HepG2 (cell line): Measurements from ENCODE around the gene KCNT1. TPM values are rescaled to one million over a fixed set of nuclear protein-coding genes. Genes with fewer than 3 reads are reported as not detected.
A peak's percentile ranks its signal among the peaks of the same experiment; 100 is the strongest.

ENCODE experiments used
- ATAC-seq: fragments of 200-7000 bp; cut with Tn5 transposase; 3 replicates; pipeline ENCODE4 v1.9.1; 2020; ENCODE audit warnings: mild to moderate bottlenecking, moderate library complexity
- BruUV-seq: library from RNA; stranded (reverse); fragments of 400-500 nt; replicated peaks from 2 replicates; lab custom pipeline; 2021; lab: Mats Ljungman, UMichigan
- CTCF ChIA-PET: fragments of 300-600 bp; formaldehyde crosslinking; extraction: SDS; loops from one replicate; lab custom pipeline; 2021; ENCODE audit warnings: low total read pairs, inconsistent platforms, low intra/inter-chr PET ratio; lab: Yijun Ruan, JAX
- POLR2A ChIA-PET: fragments of 350-600 bp; sonication (Branson Sonifier 250); formaldehyde crosslinking; loops from one replicate; lab custom pipeline; 2020; ENCODE audit warnings: antibody characterized with exemption, inconsistent platforms; lab: Yijun Ruan, JAX
- DNase-seq: peaks from one replicate; pipeline ENCODE4 v3.0.0-alpha.2; 2015; ENCODE audit warnings: low spot score
- FAIRE-seq: peaks from 3 replicates; lab custom pipeline; 2011; peaks lifted over from hg19 to GRCh38; lab: Jason Lieb, UNC
- H2AFZ ChIP-seq: one replicate; pipeline ENCODE4 v1.6.1; 2011; ENCODE audit warnings: low read length, inconsistent platforms
- H3K27ac ChIP-seq: fragments of 300-600 bp; 3 replicates; pipeline ENCODE4 v1.8.0; 2011; ENCODE audit warnings: mixed run types, mild to moderate bottlenecking, mixed read lengths, low read length, inconsistent platforms; ENCODE audit not compliant: insufficient read depth; ENCODE audit errors: extremely low read length
- H3K27me3 ChIP-seq, 2 experiments: fragments of 200-600 bp in 1 of 2; 2 replicates in 1 of 2; 3 replicates in 1 of 2; pipeline versions ENCODE4 v1.6.0 to v1.8.0; 2011; ENCODE audit warnings: low read length in 2 of 2, mild to moderate bottlenecking in 2 of 2, moderate library complexity in 2 of 2, inconsistent platforms in 1 of 2; ENCODE audit not compliant: insufficient read depth in 2 of 2, control insufficient read depth in 1 of 2
- H3K36me3 ChIP-seq, 2 experiments: fragments of 200-600 bp in 1 of 2; replicated peaks in 1 of 2; 2 replicates in 1 of 2; 3 replicates in 1 of 2; pipeline versions ENCODE4 v1.5.1 to v1.8.0; 2011; ENCODE audit warnings: low read length in 2 of 2, inconsistent platforms in 1 of 2; ENCODE audit not compliant: insufficient read depth in 2 of 2, control insufficient read depth in 1 of 2
- H3K4me1 ChIP-seq: 2 replicates; pipeline ENCODE4 v1.5.1; 2012; ENCODE audit warnings: low read length, inconsistent platforms; ENCODE audit not compliant: insufficient read depth
- H3K4me2 ChIP-seq: 2 replicates; pipeline ENCODE4 v1.6.0; 2011; ENCODE audit warnings: low read depth, low read length, inconsistent platforms
- H3K4me3 ChIP-seq, 3 experiments: fragments of 200-600 bp in 1 of 3; sonication (generic), shearing (Covaris generic) in 1 of 3; replicated peaks in 1 of 3; 2 replicates each; pipeline ENCODE4 v1.5.1; 2011 to 2016; ENCODE audit warnings: low read length in 3 of 3, inconsistent platforms in 2 of 3, low read depth in 2 of 3, mild to moderate bottlenecking in 2 of 3, control low read depth in 1 of 3, mixed read lengths in 1 of 3; ENCODE audit not compliant: insufficient read depth in 1 of 3
- H3K79me2 ChIP-seq: one replicate; pipeline ENCODE4 v1.6.1; 2011; ENCODE audit warnings: low read length, inconsistent platforms; ENCODE audit not compliant: insufficient read depth
- H3K9ac ChIP-seq: 2 replicates; pipeline ENCODE4 v1.6.0; 2011; ENCODE audit warnings: mild to moderate bottlenecking, low read depth, low read length, inconsistent platforms; ENCODE audit not compliant: insufficient read depth
- H3K9me3 ChIP-seq: 2 replicates; pipeline ENCODE4 v1.5.1; 2012; ENCODE audit warnings: mild to moderate bottlenecking, low read length
- H4K20me1 ChIP-seq: 2 replicates; pipeline ENCODE4 v1.6.0; 2011; ENCODE audit warnings: inconsistent platforms, mild to moderate bottlenecking, low read length, moderate library complexity; ENCODE audit not compliant: insufficient read depth
- ARID2 ChIP-seq: sonication (generic); formaldehyde crosslinking; IDR thresholded peaks from 2 replicates; pipeline ENCODE4 v1.8.1; 2022; ENCODE audit warnings: mild to moderate bottlenecking, missing genetic modification reagents, borderline replicate concordance
- ATF7 ChIP-seq, 2 experiments: fragments of 450-650 bp in 1 of 2; sonication (generic) in 1 of 2; formaldehyde crosslinking in 1 of 2; IDR thresholded peaks; 2 replicates each; pipeline versions ENCODE4 v1.4.0 to v1.6.1; 2016 to 2020; ENCODE audit warnings: antibody characterized with exemption in 1 of 2, mild to moderate bottlenecking in 1 of 2, missing genetic modification reagents in 1 of 2
- CREB1 ChIP-seq, 2 experiments: fragments of 450-650 bp in 1 of 2; IDR thresholded peaks; 2 replicates each; pipeline ENCODE4 v1.6.1; 2016 to 2017; ENCODE audit warnings: control low read depth in 1 of 2, mild to moderate bottlenecking in 1 of 2, missing compliant biosample characterization in 1 of 2, missing genetic modification characterization in 1 of 2
- ELF1 ChIP-seq: sonication (generic); formaldehyde crosslinking; IDR thresholded peaks from 2 replicates; pipeline ENCODE4 v1.4.0; 2020; ENCODE audit warnings: missing genetic modification reagents
- GATAD1 ChIP-seq: IDR thresholded peaks from 2 replicates; pipeline ENCODE4 v1.6.1; 2016; ENCODE audit warnings: missing genetic modification reagents, missing compliant biosample characterization
- MED8 ChIP-seq: sonication (generic); formaldehyde crosslinking; IDR thresholded peaks from 2 replicates; pipeline ENCODE4 v1.8.1; 2023; ENCODE audit warnings: mild to moderate bottlenecking, missing genetic modification reagents; ENCODE audit not compliant: insufficient replicate concordance
- ZBTB3 ChIP-seq: sonication (generic); formaldehyde crosslinking; IDR thresholded peaks from 2 replicates; pipeline ENCODE4 v1.4.0; 2020; ENCODE audit warnings: low read depth, mild to moderate bottlenecking, moderate library complexity, missing genetic modification reagents, borderline replicate concordance
- WGBS: methylation state at CpG from one replicate; pipeline ENCODE4 v1.1.6; 2017; ENCODE audit warnings: low lambda C conversion rate; 5-methylcytosine and 5-hydroxymethylcytosine counted together
- in situ Hi-C: cut with HindIII; loops from 2 replicates; pipeline ENCODE4 v1.10.0; 2017; ENCODE audit warnings: low pct_unique_long_range_greater_than_20kb; ENCODE audit not compliant: extremely low pct_ligation_motif_present
- intact Hi-C: fragments of 100-400 bp; cut with micrococcal nuclease; formaldehyde crosslinking; loops from one replicate; pipeline ENCODE4 v1.10.0; 2022; ENCODE audit not compliant: unreplicated experiment
- polyA plus RNA-seq, 8 experiments: library from polyadenylated mRNA; depleted of rRNA in 3 of 8; stranded (reverse) in 7 of 8; unstranded in 1 of 8; fragments of >200 nt; fragmentation: Illumina TruSeq in 4 of 8; extraction: Trizol in 4 of 8; gene quantifications; 2 replicates each; pipeline versions ENCODE4 v1.2.1 to v1.2.3, GENCODE V29; 2011 to 2016; ENCODE audit warnings: low read depth in 4 of 8, missing spikeins in 1 of 8, mixed read lengths in 1 of 8; ENCODE audit not compliant: insufficient read depth in 1 of 8
- total RNA-seq, 5 experiments: library from RNA; depleted of rRNA; stranded (reverse); fragments of >200 nt; fragmentation: Illumina TruSeq; extraction: Trizol; gene quantifications; 2 replicates each; pipeline ENCODE4 v1.2.3, GENCODE V29; 2016; ENCODE audit warnings: low read depth in 1 of 5
- TF ChIP-seq, protein P1 (sequence below): sonication (generic); formaldehyde crosslinking; IDR thresholded peaks from 2 replicates; pipeline ENCODE4 v1.5.0; 2020; ENCODE audit warnings: mild to moderate bottlenecking, missing genetic modification reagents, moderate library complexity

KCNT1 gene
- total and polyA plus RNA-seq, 2 of the 13 experiments (the other 11 are each of a cell fraction or from before 2014, with no cell fraction given): not detected

DNA sequence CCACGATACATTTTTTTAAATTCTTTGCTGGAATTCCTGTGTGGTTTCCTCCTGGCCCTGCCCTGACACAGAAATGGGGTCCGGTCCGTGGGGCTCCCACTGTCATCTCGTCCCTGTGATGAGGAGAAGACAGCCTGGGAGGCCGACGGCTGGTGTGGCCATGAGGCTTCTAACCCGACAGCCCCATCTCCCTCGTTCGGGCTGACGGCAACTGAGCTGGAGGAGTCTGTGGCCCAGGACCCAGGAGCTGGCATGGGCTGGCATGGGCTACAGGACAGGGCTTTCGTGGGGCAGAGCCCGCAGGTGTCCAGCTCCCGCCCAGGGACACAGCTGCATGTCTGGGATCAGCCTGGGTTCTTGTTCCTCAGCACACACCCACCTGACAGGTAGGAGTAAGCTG, 25.1 kb upstream of the KCNT1 start:
- no peak for ATAC-seq
- ChIA-PET CTCF (no interaction called here), POLR2A (no interaction called here)
- H3K27me3 ChIP-seq: peaks cover 3 to 48% of the 10 kb centered on the region in 2 experiments; a peak in 4 of 5 replicates
- H3K36me3 ChIP-seq: no peaks in the 10 kb centered on the region
- intact Hi-C loops: no loop called here
- no peak overlapping the region for H3K27ac ChIP-seq
- no peaks in the 10 kb centered on the region for H3K4me1 ChIP-seq
- TF ChIP-seq ARID2 (no peak), GATAD1 (CRISPR knock-in tag) (no peak), ZBTB3 (CRISPR knock-in tag) (no peak), ELF1 (CRISPR knock-in tag) (no peak)
- no peaks in the 10 kb centered on the region for H3K9me3 ChIP-seq
- no peaks in the 10 kb centered on the region for H3K79me2 ChIP-seq
- DNase-seq: no peak
- WGBS: 22% methylated on average over 10 of the region's 13 CpGs
- BruUV-seq: no TSS peak
- 0 out of 2 replicates have a peak, but pooled peaks cover 2% of the 10 kb centered on the region for H4K20me1 ChIP-seq
- in situ Hi-C loops: no loop called here
- no peak overlapping the region for H2AFZ ChIP-seq
- no peak overlapping the region for H3K9ac ChIP-seq
- no peak overlapping the region for H3K4me3 ChIP-seq
- no peak overlapping the region for H3K4me2 ChIP-seq
- no peak for FAIRE-seq

DNA sequence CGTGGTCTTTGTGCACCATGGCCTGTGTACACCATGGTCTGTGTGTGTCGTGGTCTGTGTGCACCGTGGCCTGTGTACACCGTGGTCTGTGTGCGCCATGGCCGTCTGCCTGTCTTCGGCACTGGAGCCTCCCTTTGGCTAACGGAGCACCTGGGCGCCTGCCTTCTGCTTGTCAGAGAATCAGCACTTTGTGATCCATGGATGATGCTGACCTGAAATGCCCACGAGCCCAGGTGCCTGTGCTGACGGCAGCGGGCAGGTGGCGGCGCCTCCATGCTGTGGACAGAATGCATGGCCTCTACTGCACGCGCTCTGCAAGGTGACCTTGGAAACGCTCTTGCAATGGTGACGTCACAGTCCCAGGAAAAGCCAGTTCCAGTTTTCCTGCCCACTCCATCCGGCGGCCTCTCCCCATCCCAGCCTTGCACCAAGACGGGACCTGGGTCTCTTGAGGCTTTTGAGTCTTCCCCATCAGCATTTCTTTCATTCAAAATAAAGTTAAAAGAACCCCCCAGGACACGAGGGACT, 24.3 kb upstream of the KCNT1 start:
- no peak overlapping the region for H2AFZ ChIP-seq
- TF ChIP-seq MED8: no peak
- peak; percentile 88 for TF ChIP-seq ATF7 (IDR thresholded peaks at IDR 0.05)
- no peak for TF ChIP-seq ATF7 (CRISPR knock-in tag; IDR thresholded peaks at IDR 0.05)
- TF ChIP-seq CREB1 (IDR thresholded peaks at IDR 0.05): peak; percentile 97
- TF ChIP-seq CREB1 (CRISPR knock-in tag; IDR thresholded peaks at IDR 0.05): no peak
- TF ChIP-seq, protein P1, sequence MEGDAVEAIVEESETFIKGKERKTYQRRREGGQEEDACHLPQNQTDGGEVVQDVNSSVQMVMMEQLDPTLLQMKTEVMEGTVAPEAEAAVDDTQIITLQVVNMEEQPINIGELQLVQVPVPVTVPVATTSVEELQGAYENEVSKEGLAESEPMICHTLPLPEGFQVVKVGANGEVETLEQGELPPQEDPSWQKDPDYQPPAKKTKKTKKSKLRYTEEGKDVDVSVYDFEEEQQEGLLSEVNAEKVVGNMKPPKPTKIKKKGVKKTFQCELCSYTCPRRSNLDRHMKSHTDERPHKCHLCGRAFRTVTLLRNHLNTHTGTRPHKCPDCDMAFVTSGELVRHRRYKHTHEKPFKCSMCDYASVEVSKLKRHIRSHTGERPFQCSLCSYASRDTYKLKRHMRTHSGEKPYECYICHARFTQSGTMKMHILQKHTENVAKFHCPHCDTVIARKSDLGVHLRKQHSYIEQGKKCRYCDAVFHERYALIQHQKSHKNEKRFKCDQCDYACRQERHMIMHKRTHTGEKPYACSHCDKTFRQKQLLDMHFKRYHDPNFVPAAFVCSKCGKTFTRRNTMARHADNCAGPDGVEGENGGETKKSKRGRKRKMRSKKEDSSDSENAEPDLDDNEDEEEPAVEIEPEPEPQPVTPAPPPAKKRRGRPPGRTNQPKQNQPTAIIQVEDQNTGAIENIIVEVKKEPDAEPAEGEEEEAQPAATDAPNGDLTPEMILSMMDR (CRISPR knock-in tag): no peak
- TF ChIP-seq, all 625 proteins: peak for 2
- H3K9me3 ChIP-seq: no peaks in the 10 kb centered on the region
- FAIRE-seq (no peak), ATAC-seq (no peak), DNase-seq (no peak)
- BruUV-seq: no TSS peak
- H3K4me1 ChIP-seq: no peaks in the 10 kb centered on the region
- H4K20me1 ChIP-seq: 0 out of 2 replicates have a peak, but pooled peaks cover 2% of the 10 kb centered on the region
- no peaks in the 10 kb centered on the region for H3K36me3 ChIP-seq
- in situ Hi-C loops: no loop called here
- H3K9ac ChIP-seq: no peak overlapping the region
- POLR2A ChIA-PET: no interaction called here
- intact Hi-C loops: no loop called here
- WGBS: 33% methylated on average over 1 of the region's 22 CpGs
- no peaks in the 10 kb centered on the region for H3K79me2 ChIP-seq
- CTCF ChIA-PET: no interaction called here
- H3K4me3 ChIP-seq: no peak overlapping the region
- H3K27ac ChIP-seq: no peak overlapping the region
- no peak overlapping the region for H3K4me2 ChIP-seq
- peaks cover 4 to 52% of the 10 kb centered on the region in 2 experiments for H3K27me3 ChIP-seq
